Panc1 (cell line): Measurements from ENCODE around the gene LMBRD2.

Source experiments
- POLR2AphosphoS5 ChIP-seq: IDR thresholded peaks from 2 replicates; pipeline ENCODE4 v1.6.1; 2012; ENCODE audit warnings: mild to moderate bottlenecking, low read depth, low read length, moderate library complexity
- TF ChIP-seq, protein P1 (sequence below): fragments of 450-650 bp; IDR thresholded peaks from 2 replicates; pipeline ENCODE4 v1.5.1; 2017; ENCODE audit warnings: mild to moderate bottlenecking
- TF ChIP-seq, protein P2 (sequence below), 2 experiments: IDR thresholded peaks; 2 replicates each; pipeline ENCODE4 v1.6.1; 2011 to 2012; ENCODE audit warnings: low read depth in 2 of 2, control low read depth in 1 of 2, low read length in 1 of 2, mild to moderate bottlenecking in 1 of 2, moderate library complexity in 1 of 2; ENCODE audit not compliant: insufficient read depth in 1 of 2

DNA sequence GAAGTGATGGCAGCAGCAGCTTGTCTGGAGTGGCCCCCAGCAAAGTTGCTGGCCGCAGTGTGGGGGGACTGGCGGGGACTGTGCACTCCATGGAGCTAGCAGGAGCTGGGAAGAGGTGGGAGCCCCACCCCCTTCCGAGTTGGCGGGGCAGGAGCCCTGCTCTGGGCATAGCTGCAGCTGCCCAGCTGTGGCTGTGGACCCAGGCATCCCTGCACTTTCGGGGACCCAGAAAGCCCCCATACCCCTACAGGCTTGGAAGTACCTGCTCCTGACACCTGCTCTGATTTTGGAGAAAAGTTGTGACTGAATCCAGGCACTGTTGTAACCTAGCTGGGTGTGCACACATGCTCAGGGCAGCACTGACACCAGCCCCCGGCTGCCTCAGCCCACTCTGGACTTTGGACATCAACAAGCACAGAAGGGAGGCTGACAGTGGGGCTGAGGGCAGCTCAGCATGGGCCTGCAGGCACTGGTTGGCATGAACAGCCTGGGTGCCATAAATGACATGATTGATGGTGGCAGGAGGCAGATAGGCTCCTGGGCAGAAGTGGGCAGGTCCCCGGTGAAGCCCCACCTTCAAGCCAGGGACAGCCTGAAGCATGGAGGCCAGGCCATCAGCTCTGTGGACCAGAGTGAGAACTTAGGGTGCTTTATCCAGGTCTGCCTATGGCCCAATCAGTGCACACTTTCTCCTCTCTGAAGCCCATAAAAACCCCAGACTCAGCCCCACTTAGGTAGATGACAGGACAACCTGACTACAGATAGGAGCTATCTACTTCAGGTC lies 12.6 kb downstream of the LMBRD2 start:
- TF ChIP-seq POLR2AphosphoS5: no peak
- TF ChIP-seq, protein P1, sequence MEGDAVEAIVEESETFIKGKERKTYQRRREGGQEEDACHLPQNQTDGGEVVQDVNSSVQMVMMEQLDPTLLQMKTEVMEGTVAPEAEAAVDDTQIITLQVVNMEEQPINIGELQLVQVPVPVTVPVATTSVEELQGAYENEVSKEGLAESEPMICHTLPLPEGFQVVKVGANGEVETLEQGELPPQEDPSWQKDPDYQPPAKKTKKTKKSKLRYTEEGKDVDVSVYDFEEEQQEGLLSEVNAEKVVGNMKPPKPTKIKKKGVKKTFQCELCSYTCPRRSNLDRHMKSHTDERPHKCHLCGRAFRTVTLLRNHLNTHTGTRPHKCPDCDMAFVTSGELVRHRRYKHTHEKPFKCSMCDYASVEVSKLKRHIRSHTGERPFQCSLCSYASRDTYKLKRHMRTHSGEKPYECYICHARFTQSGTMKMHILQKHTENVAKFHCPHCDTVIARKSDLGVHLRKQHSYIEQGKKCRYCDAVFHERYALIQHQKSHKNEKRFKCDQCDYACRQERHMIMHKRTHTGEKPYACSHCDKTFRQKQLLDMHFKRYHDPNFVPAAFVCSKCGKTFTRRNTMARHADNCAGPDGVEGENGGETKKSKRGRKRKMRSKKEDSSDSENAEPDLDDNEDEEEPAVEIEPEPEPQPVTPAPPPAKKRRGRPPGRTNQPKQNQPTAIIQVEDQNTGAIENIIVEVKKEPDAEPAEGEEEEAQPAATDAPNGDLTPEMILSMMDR: no peak
- TF ChIP-seq, protein P2, sequence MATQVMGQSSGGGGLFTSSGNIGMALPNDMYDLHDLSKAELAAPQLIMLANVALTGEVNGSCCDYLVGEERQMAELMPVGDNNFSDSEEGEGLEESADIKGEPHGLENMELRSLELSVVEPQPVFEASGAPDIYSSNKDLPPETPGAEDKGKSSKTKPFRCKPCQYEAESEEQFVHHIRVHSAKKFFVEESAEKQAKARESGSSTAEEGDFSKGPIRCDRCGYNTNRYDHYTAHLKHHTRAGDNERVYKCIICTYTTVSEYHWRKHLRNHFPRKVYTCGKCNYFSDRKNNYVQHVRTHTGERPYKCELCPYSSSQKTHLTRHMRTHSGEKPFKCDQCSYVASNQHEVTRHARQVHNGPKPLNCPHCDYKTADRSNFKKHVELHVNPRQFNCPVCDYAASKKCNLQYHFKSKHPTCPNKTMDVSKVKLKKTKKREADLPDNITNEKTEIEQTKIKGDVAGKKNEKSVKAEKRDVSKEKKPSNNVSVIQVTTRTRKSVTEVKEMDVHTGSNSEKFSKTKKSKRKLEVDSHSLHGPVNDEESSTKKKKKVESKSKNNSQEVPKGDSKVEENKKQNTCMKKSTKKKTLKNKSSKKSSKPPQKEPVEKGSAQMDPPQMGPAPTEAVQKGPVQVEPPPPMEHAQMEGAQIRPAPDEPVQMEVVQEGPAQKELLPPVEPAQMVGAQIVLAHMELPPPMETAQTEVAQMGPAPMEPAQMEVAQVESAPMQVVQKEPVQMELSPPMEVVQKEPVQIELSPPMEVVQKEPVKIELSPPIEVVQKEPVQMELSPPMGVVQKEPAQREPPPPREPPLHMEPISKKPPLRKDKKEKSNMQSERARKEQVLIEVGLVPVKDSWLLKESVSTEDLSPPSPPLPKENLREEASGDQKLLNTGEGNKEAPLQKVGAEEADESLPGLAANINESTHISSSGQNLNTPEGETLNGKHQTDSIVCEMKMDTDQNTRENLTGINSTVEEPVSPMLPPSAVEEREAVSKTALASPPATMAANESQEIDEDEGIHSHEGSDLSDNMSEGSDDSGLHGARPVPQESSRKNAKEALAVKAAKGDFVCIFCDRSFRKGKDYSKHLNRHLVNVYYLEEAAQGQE (IDR thresholded peaks at IDR 0.05; ENCODE audit: insufficient read depth in 1 of 2, low read depth in 2 of 2, low read length in 1 of 2): no peak
